ENCODE results near the gene POC5. TPM values are rescaled to one million over a fixed set of nuclear protein-coding genes. Genes with fewer than 3 reads are reported as not detected.

The POC5 gene
- total and polyA plus RNA-seq, 2 of the 4 experiments (the other 2 are of a cell fraction), result 6.6 to 12.9 TPM

- Histone ChIP-seq H4K91ac (ENCODE audit: insufficient read depth, low read depth, low read length) (no peak overlapping the region), H3K27me3 (ENCODE audit: control insufficient read depth, insufficient read depth, low read length) (no peaks in the 10 kb centered on the region), H4K5ac (ENCODE audit: low read depth, low read length) (no peak overlapping the region), H2AFZ (replicated peaks; ENCODE audit: low read length, poor library complexity) (no peak overlapping the region), H3K18ac (ENCODE audit: low read depth, low read length) (no peak overlapping the region), H2AK9ac (replicated peaks; ENCODE audit: low read depth, low read length, poor library complexity) (no peak overlapping the region), H3K4ac (ENCODE audit: low read depth, low read length) (no peak overlapping the region), H2BK20ac (ENCODE audit: low read depth, low read length) (no peak overlapping the region), H3K4me3 (ENCODE audit: insufficient read depth, low read depth, low read length) (no peak overlapping the region), H3K56ac (ENCODE audit: extremely low read depth, insufficient read depth, low read length) (no peak overlapping the region), H3K9me1 (ENCODE audit: insufficient read depth, low read length) (no peaks in the 10 kb centered on the region), H3K4me1 (ENCODE audit: control insufficient read depth, insufficient read depth, low read length) (no peaks in the 10 kb centered on the region), H2BK15ac (ENCODE audit: low read depth, low read length) (no peak overlapping the region), H2AK5ac (ENCODE audit: low read depth, low read length) (no peak overlapping the region), H2BK120ac (ENCODE audit: low read depth, low read length) (no peak overlapping the region), H3K27ac (ENCODE audit: insufficient read depth, low read length) (no peak overlapping the region), H3K9me3 (ENCODE audit: control insufficient read depth, insufficient read depth, low read length) (no peaks in the 10 kb centered on the region), H3K4me2 (ENCODE audit: low read depth, low read length) (no peak overlapping the region), H4K8ac (ENCODE audit: low read depth in 2 of 2, low read length in 2 of 2) (no peak overlapping the region), H3K23ac (ENCODE audit: low read depth, low read length) (no peak overlapping the region), H3K79me1 (ENCODE audit: low read depth in 1 of 2, low read length in 2 of 2) (no peaks in the 10 kb centered on the region), H4K20me1 (ENCODE audit: insufficient read depth, low read length) (no peaks in the 10 kb centered on the region), H3K36me3 (ENCODE audit: control insufficient read depth, insufficient read depth, low read length) (no peaks in the 10 kb centered on the region), H2BK5ac (ENCODE audit: low read depth, low read length, poor library complexity, severe bottlenecking) (no peak overlapping the region), H3K9ac (ENCODE audit: low read depth, low read length) (no peak overlapping the region), H3K14ac (replicated peaks; ENCODE audit: low read depth, low read length) (no peak overlapping the region)
- intact Hi-C loops (cut with micrococcal nuclease), result no loop called here
- ChIA-PET POLR2A (ENCODE audit: unreplicated experiment) (no interaction called here), CTCF (no interaction called here)
- WGBS, 2 experiments (ENCODE audit: extremely low coverage in 2 of 2, insufficient read length in 1 of 2), result 90% methylated on average over 1 of the region's 1 CpG; no CpG with 5 or more reads in 1 of the 2 experiments
- in situ Hi-C loops (cut with MboI; ENCODE audit: low sequenced_read_pairs), result no loop called here
- DNase-seq (no peak), ATAC-seq (ENCODE audit: low read depth) (no peak)
- dilution Hi-C loops (cut with HindIII; ENCODE audit: low sequenced_read_pairs, unreplicated experiment), result no loop called here
- BruUV-seq (replicated peaks), result no TSS peak
- TF ChIP-seq CHD1 (IDR thresholded peaks at IDR 0.05; ENCODE audit: low read depth, low read length) (no peak), FOS (IDR thresholded peaks at IDR 0.05; ENCODE audit: low read depth, low read length) (no peak), RCOR1 (IDR thresholded peaks at IDR 0.05; ENCODE audit: insufficient replicate concordance, low read length) (no peak), MAZ (IDR thresholded peaks at IDR 0.05; ENCODE audit: borderline replicate concordance, low read depth, low read length) (no peak), RFX5 (IDR thresholded peaks at IDR 0.05; ENCODE audit: low read depth, low read length) (no peak), MAFK (IDR thresholded peaks at IDR 0.05; ENCODE audit: low read depth, low read length) (no peak), NFE2L2 (IDR thresholded peaks at IDR 0.05; ENCODE audit: low read depth, low read length) (no peak), MXI1 (IDR thresholded peaks at IDR 0.05; ENCODE audit: borderline replicate concordance, low read depth, low read length) (no peak), CEBPB (IDR thresholded peaks at IDR 0.05; ENCODE audit: low read depth, low read length) (no peak), POLR2A (IDR thresholded peaks at IDR 0.05; ENCODE audit: low read depth, low read length) (no peak), RAD21 (IDR thresholded peaks at IDR 0.05; ENCODE audit: low read length) (no peak), BHLHE40 (IDR thresholded peaks at IDR 0.05; ENCODE audit: low read depth, low read length) (no peak), SMC3 (IDR thresholded peaks at IDR 0.05; ENCODE audit: low read depth, low read length) (no peak)
- TF ChIP-seq, protein P1, sequence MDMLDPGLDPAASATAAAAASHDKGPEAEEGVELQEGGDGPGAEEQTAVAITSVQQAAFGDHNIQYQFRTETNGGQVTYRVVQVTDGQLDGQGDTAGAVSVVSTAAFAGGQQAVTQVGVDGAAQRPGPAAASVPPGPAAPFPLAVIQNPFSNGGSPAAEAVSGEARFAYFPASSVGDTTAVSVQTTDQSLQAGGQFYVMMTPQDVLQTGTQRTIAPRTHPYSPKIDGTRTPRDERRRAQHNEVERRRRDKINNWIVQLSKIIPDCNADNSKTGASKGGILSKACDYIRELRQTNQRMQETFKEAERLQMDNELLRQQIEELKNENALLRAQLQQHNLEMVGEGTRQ (IDR thresholded peaks at IDR 0.05; ENCODE audit: low read depth, low read length), result no peak
- TF ChIP-seq, protein P2, sequence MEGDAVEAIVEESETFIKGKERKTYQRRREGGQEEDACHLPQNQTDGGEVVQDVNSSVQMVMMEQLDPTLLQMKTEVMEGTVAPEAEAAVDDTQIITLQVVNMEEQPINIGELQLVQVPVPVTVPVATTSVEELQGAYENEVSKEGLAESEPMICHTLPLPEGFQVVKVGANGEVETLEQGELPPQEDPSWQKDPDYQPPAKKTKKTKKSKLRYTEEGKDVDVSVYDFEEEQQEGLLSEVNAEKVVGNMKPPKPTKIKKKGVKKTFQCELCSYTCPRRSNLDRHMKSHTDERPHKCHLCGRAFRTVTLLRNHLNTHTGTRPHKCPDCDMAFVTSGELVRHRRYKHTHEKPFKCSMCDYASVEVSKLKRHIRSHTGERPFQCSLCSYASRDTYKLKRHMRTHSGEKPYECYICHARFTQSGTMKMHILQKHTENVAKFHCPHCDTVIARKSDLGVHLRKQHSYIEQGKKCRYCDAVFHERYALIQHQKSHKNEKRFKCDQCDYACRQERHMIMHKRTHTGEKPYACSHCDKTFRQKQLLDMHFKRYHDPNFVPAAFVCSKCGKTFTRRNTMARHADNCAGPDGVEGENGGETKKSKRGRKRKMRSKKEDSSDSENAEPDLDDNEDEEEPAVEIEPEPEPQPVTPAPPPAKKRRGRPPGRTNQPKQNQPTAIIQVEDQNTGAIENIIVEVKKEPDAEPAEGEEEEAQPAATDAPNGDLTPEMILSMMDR (conservative IDR thresholded peaks at IDR 0.05; ENCODE audit: low read depth, low read length), result no peak
- TF ChIP-seq, protein P3, sequence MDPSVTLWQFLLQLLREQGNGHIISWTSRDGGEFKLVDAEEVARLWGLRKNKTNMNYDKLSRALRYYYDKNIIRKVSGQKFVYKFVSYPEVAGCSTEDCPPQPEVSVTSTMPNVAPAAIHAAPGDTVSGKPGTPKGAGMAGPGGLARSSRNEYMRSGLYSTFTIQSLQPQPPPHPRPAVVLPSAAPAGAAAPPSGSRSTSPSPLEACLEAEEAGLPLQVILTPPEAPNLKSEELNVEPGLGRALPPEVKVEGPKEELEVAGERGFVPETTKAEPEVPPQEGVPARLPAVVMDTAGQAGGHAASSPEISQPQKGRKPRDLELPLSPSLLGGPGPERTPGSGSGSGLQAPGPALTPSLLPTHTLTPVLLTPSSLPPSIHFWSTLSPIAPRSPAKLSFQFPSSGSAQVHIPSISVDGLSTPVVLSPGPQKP (IDR thresholded peaks at IDR 0.05; ENCODE audit: borderline replicate concordance, low read depth, low read length), result no peak
Measured at GRCh38 chr5:75632321-75632720, 84.9 kb downstream of the POC5 start.

Data from IMR-90 (cell line).